Astrocyte of the spinal cord (primary cell): ENCODE results near the gene WDR53.

Source experiments
- DNase-seq: peaks from one replicate; pipeline ENCODE4 v3.0.0; 2011; ENCODE audit warnings: low read depth, low spot score
- H3K4me3 ChIP-seq: 2 replicates; pipeline ENCODE4 v1.5.1; 2011; ENCODE audit warnings: low read depth, mild to moderate bottlenecking, low read length, moderate library complexity
- CTCF ChIP-seq: IDR thresholded peaks from 2 replicates; pipeline ENCODE4 v1.5.1; 2012; ENCODE audit warnings: low read depth, mild to moderate bottlenecking, low read length, inconsistent platforms
- in situ Hi-C: cut with HindIII; loops from 2 replicates; pipeline ENCODE4 v1.10.0; 2017; ENCODE audit warnings: low sequenced_read_pairs

The WDR53 gene

GRCh38 chr3:196506687-196507086, 61.7 kb downstream of the WDR53 start:
- TF ChIP-seq CTCF: no peak
- in situ Hi-C loops: no loop called here
- H3K4me3 ChIP-seq: no peak overlapping the region
- DNase-seq: no peak

- DNase-seq: no peak
- in situ Hi-C loops: no loop called here
- TF ChIP-seq CTCF: no peak
These were observed 63.8 kb downstream of the WDR53 start for GRCh38 chr3:196504556-196504955.

More at GRCh38 chr3:196504556-196504955, 63.8 kb downstream of the WDR53 start:
- H3K4me3 ChIP-seq: no peak overlapping the region
